Stomach (tissue), 4 donors: ENCODE data around the gene GADD45G.

Experiments
- EP300 ChIP-seq: sonication (generic); formaldehyde crosslinking; IDR thresholded peaks from one replicate; pipeline ENCODE4 v1.6.1; 2017; ENCODE audit warnings: antibody characterized with exemption
- POLR2A ChIP-seq, 4 donors: fragments of 450-650 bp; IDR thresholded peaks; one replicate each; pipeline ENCODE4 v1.6.1; 2016; ENCODE audit warnings: antibody characterized with exemption in 4 of 4, control low read depth in 2 of 4, mild to moderate bottlenecking in 1 of 4, moderate library complexity in 1 of 4
- TF ChIP-seq, protein P1 (sequence below), 7 experiments: fragments of 450-650 bp in 4 of 7; fragments of 200-600 bp in 3 of 7; sonication (generic) in 3 of 7; IDR thresholded peaks; one replicate each; pipeline ENCODE4 v1.5.1; 2016 to 2019; ENCODE audit warnings: antibody characterized with exemption in 7 of 7, control low read depth in 2 of 7, mild to moderate bottlenecking in 1 of 7

DNA sequence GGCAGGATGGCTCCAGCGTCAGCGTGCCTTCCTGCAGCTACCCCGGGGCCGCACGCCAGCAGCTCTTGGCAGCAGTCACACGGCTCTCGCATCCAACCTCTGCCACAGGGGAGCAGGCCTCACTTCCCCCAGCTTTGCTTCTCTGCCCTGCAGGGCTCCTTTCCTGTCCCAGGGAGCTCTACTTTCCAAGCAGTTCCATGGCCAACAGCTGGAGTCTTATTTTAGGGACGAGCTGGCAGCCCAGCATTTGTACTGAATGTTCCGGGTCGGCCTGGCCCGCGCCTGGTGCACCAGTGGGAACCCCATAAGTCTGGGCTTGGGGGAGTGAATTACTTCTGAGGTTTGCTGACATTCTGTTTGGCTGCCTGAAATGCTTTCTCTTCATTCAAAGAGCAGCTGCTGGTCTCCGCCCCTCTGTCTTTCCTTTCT lies 34.6 kb downstream of the GADD45G start:
- TF ChIP-seq, protein P1, sequence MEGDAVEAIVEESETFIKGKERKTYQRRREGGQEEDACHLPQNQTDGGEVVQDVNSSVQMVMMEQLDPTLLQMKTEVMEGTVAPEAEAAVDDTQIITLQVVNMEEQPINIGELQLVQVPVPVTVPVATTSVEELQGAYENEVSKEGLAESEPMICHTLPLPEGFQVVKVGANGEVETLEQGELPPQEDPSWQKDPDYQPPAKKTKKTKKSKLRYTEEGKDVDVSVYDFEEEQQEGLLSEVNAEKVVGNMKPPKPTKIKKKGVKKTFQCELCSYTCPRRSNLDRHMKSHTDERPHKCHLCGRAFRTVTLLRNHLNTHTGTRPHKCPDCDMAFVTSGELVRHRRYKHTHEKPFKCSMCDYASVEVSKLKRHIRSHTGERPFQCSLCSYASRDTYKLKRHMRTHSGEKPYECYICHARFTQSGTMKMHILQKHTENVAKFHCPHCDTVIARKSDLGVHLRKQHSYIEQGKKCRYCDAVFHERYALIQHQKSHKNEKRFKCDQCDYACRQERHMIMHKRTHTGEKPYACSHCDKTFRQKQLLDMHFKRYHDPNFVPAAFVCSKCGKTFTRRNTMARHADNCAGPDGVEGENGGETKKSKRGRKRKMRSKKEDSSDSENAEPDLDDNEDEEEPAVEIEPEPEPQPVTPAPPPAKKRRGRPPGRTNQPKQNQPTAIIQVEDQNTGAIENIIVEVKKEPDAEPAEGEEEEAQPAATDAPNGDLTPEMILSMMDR (IDR thresholded peaks at IDR 0.05), result no peak
- no peak for TF ChIP-seq POLR2A (IDR thresholded peaks at IDR 0.05)
- peak; percentile 81 for TF ChIP-seq EP300
